RCC 7860 (cell line): Measurements from ENCODE around the gene PCDHA6.
"Not testable (repeated sequence)": the region's sequence is repeated elsewhere in the genome, so short reads cannot be mapped to it uniquely, and the experiment has no call there.

Experiments used
- DNase-seq: peaks from one replicate; pipeline ENCODE4 v3.0.0-alpha.2; 2015; ENCODE audit warnings: low spot score
- FAIRE-seq: peaks from 2 replicates; lab custom pipeline; 2012; peaks lifted over from hg19 to GRCh38; lab: Jason Lieb, UNC

The PCDHA6 gene, protein sequence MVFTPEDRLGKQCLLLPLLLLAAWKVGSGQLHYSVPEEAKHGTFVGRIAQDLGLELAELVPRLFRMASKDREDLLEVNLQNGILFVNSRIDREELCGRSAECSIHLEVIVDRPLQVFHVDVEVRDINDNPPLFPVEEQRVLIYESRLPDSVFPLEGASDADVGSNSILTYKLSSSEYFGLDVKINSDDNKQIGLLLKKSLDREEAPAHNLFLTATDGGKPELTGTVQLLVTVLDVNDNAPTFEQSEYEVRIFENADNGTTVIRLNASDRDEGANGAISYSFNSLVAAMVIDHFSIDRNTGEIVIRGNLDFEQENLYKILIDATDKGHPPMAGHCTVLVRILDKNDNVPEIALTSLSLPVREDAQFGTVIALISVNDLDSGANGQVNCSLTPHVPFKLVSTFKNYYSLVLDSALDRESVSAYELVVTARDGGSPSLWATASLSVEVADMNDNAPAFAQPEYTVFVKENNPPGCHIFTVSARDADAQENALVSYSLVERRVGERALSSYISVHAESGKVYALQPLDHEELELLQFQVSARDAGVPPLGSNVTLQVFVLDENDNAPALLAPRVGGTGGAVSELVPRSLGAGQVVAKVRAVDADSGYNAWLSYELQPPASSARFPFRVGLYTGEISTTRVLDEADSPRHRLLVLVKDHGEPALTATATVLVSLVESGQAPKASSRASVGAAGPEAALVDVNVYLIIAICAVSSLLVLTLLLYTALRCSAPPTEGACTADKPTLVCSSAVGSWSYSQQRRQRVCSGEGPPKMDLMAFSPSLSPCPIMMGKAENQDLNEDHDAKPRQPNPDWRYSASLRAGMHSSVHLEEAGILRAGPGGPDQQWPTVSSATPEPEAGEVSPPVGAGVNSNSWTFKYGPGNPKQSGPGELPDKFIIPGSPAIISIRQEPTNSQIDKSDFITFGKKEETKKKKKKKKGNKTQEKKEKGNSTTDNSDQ

GRCh38 chr5:140827704-140828361, at the start of gene PCDHA6:
Gene PCDHA6 (plus strand): TSS chr5:140827960. CDS start chr5:140828092, 132 bp downstream.
- peak; percentile 1 for DNase-seq
- FAIRE-seq, result no peak

DNA sequence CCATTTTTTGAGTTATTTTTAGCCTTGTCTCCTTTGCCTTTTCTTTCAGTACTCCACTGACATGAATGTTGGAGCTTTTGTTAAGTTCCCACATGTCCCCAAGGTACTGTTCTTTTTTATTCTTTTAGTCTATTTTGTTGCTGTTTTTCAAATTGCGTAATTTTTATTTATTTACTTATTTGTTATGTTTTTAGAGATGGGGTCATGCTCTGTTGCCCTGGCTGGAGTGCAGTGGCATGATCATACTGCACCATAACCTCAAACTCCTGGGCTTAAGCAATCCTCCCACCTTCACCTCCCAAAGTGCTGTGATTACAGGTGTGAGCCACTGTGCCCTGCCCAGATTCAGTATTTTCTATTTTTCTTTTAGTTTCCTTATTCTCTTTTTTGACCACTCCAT, 47.2 kb upstream of the PCDHA6 start:
- FAIRE-seq (no peak), DNase-seq (no peak)

DNA sequence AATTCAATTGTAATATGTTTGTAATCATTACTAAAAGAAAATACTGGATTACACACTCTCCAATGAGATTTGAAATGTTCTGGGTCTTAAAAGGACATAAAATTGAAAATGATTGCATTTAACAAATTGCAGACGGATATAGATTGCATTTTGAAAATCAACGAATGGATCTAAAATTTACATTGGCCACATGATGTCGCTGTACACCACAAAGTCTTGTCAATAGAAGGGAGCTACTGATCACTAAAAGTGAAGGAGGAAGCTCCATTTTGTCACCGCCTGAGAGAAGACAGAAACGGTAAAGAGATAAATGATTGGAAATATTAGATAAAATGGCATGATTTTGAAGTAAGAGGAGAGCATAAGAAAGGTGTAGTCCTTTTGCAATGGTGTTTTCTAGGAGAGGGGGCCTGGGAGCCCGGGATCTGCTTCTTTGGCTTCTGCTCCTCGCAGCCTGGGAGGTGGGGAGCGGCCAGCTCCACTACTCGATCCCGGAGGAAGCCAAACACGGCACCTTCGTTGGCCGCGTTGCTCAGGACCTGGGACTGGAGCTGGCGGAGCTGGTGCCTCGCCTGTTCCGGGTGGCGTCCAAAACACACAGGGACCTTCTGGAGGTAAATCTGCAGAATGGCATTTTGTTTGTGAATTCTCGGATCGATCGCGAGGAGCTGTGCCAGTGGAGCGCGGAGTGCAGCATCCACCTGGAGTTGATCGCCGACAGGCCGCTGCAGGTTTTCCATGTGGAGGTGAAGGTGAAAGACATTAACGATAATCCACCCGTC, 41.7 kb upstream of the PCDHA6 start, which contains the start of gene PCDHA1:
TSS of gene PCDHA1 (plus strand) at position 236 of the 782 bp plus-strand sequence.
- DNase-seq (no peak), FAIRE-seq (no peak)

DNA sequence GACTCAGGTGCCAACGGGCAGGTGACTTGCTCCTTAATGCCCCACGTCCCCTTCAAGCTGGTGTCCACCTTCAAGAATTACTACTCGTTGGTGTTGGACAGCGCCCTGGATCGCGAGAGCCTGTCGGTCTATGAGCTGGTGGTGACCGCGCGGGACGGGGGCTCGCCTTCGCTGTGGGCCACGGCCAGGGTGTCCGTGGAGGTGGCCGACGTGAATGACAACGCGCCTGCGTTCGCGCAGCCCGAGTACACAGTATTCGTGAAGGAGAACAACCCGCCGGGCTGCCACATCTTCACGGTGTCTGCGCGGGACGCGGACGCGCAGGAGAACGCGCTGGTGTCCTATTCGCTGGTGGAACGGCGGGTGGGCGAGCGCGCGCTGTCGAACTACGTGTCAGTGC, 40.3 kb upstream of the PCDHA6 start:
- DNase-seq, FAIRE-seq: not testable (repeated sequence)

- DNase-seq, FAIRE-seq: not testable (repeated sequence)
These were observed 39.8 kb upstream of the PCDHA6 start for GRCh38 chr5:140787849-140788504.

GRCh38 chr5:140791089-140791488, 36.7 kb upstream of the PCDHA6 start:
- FAIRE-seq (no peak), DNase-seq (no peak)

- DNase-seq, result no peak
- no peak for FAIRE-seq
These were observed 33.0 kb upstream of the PCDHA6 start, which contains the start of gene PCDHA2 for GRCh38 chr5:140794595-140795258. Gene PCDHA2 (plus strand): TSS chr5:140794852.

DNA sequence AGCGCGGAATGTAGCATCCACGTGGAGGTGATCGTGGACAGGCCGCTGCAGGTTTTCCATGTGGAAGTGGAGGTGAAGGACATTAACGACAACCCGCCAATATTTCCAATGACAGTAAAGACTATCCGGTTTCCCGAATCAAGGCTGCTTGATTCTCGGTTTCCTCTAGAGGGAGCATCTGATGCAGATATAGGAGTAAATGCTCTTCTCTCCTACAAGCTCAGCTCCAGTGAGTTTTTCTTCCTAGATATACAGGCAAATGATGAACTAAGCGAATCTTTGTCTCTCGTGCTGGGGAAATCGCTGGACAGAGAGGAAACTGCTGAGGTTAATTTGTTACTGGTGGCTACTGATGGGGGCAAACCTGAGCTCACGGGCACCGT, 32.5 kb upstream of the PCDHA6 start:
- no peak for FAIRE-seq
- no peak for DNase-seq

- not testable (repeated sequence) for DNase-seq, FAIRE-seq
These were observed 31.6 kb upstream of the PCDHA6 start for GRCh38 chr5:140796072-140796717.

DNA sequence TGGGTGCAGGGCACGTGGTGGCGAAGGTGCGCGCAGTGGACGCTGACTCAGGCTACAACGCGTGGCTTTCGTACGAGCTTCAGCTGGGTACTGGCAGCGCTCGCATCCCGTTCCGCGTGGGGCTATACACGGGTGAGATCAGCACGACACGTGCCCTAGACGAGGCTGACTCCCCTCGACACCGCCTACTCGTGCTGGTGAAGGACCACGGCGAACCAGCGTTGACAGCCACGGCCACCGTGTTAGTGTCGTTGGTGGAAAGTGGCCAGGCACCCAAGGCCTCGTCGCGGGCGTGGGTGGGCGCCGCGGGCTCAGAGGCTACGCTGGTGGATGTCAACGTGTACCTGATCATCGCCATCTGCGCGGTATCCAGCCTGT, 31.1 kb upstream of the PCDHA6 start:
- DNase-seq (no peak), FAIRE-seq (no peak)

DNA sequence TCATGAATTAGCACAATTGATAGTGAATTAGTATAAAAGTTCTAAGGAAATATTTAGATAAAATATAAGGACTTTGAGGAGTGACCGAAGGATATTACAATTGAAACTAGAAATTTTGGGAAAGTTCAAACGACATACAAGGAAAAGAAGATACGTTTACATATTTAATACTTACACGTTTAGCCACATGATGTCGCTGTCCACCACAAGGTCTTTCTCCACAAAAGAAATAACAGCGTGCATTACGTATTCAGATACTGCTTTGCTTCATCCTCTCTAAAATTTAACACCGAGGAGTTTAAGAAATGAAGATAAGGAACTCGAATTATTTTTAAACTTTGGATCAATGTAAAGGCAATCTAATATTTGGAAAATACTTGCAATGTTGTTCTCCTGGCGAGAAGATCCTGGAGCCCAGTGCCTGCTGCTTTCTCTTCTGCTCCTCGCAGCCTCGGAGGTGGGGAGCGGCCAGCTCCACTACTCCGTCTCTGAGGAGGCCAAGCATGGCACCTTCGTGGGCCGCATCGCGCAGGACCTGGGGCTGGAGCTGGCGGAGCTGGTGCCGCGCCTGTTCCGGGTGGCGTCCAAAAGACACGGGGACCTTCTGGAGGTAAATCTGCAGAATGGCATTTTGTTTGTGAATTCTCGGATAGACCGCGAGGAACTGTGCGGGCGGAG, 26.8 kb upstream of the PCDHA6 start, which contains the start of gene PCDHA3:
TSS of gene PCDHA3 (plus strand) at position 242 of the 678 bp plus-strand sequence.
- FAIRE-seq, result no peak
- no peak for DNase-seq

- DNase-seq (no peak), FAIRE-seq (no peak)
These were observed 26.3 kb upstream of the PCDHA6 start for GRCh38 chr5:140801494-140801841.

DNA sequence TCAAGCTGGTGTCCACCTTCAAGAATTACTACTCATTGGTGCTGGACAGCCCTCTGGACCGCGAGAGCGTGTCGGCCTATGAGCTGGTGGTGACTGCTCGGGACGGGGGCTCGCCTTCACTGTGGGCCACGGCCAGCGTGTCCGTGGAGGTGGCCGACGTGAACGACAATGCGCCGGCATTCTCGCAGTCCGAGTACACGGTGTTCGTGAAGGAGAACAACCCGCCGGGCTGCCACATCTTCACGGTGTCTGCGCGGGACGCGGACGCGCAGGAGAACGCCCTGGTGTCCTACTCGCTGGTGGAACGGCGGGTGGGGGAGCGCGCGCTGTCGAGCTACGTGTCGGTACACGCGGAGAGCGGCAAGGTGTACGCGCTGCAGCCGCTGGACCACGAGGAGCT, 25.4 kb upstream of the PCDHA6 start:
- not testable (repeated sequence) for FAIRE-seq, DNase-seq

- FAIRE-seq (no peak), DNase-seq (no peak)
These were observed 24.9 kb upstream of the PCDHA6 start for GRCh38 chr5:140802781-140803271.

DNA sequence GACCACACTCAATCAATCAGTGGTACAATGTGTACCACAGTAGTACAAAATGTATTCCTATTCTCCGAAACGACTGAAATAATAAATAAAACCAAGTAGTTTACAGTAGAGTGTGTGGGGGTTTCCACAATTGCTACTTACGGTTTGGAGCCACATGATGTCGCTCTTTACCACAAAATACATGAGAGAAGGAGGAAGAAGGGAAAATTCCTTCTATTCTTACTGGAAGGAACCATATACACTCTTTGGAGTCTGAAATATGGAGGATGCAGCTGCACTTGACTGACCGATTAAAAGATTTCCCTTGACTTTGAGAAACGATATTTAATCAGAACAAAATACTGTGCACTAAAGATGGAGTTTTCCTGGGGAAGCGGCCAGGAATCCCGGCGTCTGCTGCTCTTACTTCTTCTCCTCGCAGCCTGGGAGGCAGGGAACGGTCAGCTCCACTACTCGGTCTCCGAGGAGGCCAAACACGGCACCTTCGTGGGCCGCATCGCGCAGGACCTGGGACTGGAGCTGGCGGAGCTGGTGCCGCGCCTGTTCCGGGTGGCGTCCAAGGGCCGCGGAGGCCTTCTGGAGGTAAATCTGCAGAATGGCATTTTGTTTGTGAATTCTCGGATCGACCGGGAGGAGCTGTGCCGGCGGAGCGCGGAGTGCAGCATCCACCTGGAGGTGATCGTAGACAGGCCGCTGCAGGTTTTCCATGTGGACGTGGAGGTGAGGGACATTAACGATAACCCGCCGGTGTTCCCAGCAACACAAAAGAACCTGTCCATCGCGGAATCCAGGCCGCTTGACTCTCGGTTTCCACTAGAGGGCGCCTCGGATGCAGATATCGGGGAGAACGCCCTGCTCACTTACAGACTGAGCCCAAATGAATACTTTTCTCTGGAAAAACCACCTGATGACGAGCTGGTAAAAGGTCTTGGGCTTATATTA, 20.7 kb upstream of the PCDHA6 start, which contains the start of gene PCDHA4:
TSS of gene PCDHA4 (plus strand) at position 235 of the 942 bp plus-strand sequence.
- FAIRE-seq (no peak), DNase-seq (no peak)

- not testable (repeated sequence) for FAIRE-seq, DNase-seq
These were observed 19.4 kb upstream of the PCDHA6 start for GRCh38 chr5:140808241-140808888.
